Esophagus (tissue), 2 donors: Measurements from ENCODE around the gene RASAL1. TPM values are rescaled to one million over a fixed set of nuclear protein-coding genes. Genes with fewer than 3 reads are reported as not detected.

ENCODE experiments used
- H3K27ac ChIP-seq, 2 donors: one replicate each; pipeline ENCODE4 v1.5.1; 2013; ENCODE audit warnings: low read depth in 2 of 2, mild to moderate bottlenecking in 2 of 2, inconsistent platforms in 1 of 2, low read length in 1 of 2, moderate library complexity in 1 of 2
- H3K27me3 ChIP-seq, 2 donors: one replicate each; pipeline ENCODE4 v1.6.1; 2013; ENCODE audit warnings: low read length in 2 of 2, control low read depth in 1 of 2, mild to moderate bottlenecking in 1 of 2; ENCODE audit not compliant: insufficient read depth in 2 of 2, control insufficient read depth in 1 of 2
- H3K36me3 ChIP-seq, 2 donors: one replicate each; pipeline ENCODE4 v1.6.1; 2013; ENCODE audit warnings: low read length in 1 of 2; ENCODE audit not compliant: control insufficient read depth in 2 of 2, insufficient read depth in 2 of 2
- H3K4me1 ChIP-seq, 2 donors: one replicate each; pipeline ENCODE4 v1.6.1; 2013; ENCODE audit warnings: low read length in 1 of 2; ENCODE audit not compliant: control insufficient read depth in 2 of 2, insufficient read depth in 2 of 2
- H3K4me3 ChIP-seq, 2 donors: one replicate each; pipeline ENCODE4 v1.5.1; 2013; ENCODE audit warnings: low read length in 2 of 2, mild to moderate bottlenecking in 2 of 2, low read depth in 1 of 2, moderate library complexity in 1 of 2
- H3K9me3 ChIP-seq, 2 donors: one replicate each; pipeline ENCODE4 v1.6.1; 2013; ENCODE audit warnings: mild to moderate bottlenecking in 2 of 2, low read depth in 1 of 2, low read length in 1 of 2, moderate library complexity in 1 of 2; ENCODE audit not compliant: control insufficient read depth in 2 of 2, insufficient read depth in 1 of 2
- WGBS, 2 donors: extraction: QIAGEN DNeasy Blood & Tissue Kit; methylation state at CpG; one replicate each; pipeline ENCODE4 v1.1.7; 2013; 5-methylcytosine and 5-hydroxymethylcytosine counted together
- polyA plus RNA-seq, 2 donors: library from polyadenylated mRNA; stranded (reverse); fragments of 200-250 nt; gene quantifications; one replicate each; pipeline ENCODE4 v1.2.3, GENCODE V29; 2013
- donor health status: healthy with polysubstance abuse.
- donor health status: Bipolar disorder and iron deficiency.

RASAL1 gene
- polyA plus RNA-seq, 2 donors, result 43.4 to 52.7 TPM

- Histone ChIP-seq H3K9me3 (no peaks in the 10 kb centered on the region), H3K27ac (no peak overlapping the region), H3K4me3 (no peak overlapping the region), H3K27me3 (no peaks in the 10 kb centered on the region), H3K36me3 (peaks cover 0 to 2% of the 10 kb centered on the region in 2 donors), H3K4me1 (peaks cover 0 to 2% of the 10 kb centered on the region in 2 donors)
- WGBS, 2 donors, result 77 to 78% methylated on average over 39 of the region's 39 CpGs
Observed at GRCh38 chr12:113112043-113112899, 23.3 kb downstream of the RASAL1 start.

- Histone ChIP-seq H3K27ac (no peak overlapping the region), H3K36me3 (peaks cover 0 to 2% of the 10 kb centered on the region in 2 donors), H3K4me1 (peaks cover 0 to 2% of the 10 kb centered on the region in 2 donors), H3K4me3 (no peak overlapping the region), H3K27me3 (no peaks in the 10 kb centered on the region), H3K9me3 (no peaks in the 10 kb centered on the region)
- WGBS, 2 donors, result 89 to 90% methylated on average over 3 of the region's 3 CpGs
Observed at GRCh38 chr12:113111247-113111646, 24.3 kb downstream of the RASAL1 start.

GRCh38 chr12:113109872-113110599 lies 25.5 kb downstream of the RASAL1 start:
- Histone ChIP-seq H3K27me3 (no peaks in the 10 kb centered on the region), H3K27ac (no peak overlapping the region), H3K4me1 (peaks cover 0 to 2% of the 10 kb centered on the region in 2 donors), H3K36me3 (peaks cover 0 to 2% of the 10 kb centered on the region in 2 donors), H3K4me3 (no peak overlapping the region), H3K9me3 (no peaks in the 10 kb centered on the region)
- WGBS, 2 donors, result 47 to 58% methylated on average over 7 of the region's 7 CpGs

DNA sequence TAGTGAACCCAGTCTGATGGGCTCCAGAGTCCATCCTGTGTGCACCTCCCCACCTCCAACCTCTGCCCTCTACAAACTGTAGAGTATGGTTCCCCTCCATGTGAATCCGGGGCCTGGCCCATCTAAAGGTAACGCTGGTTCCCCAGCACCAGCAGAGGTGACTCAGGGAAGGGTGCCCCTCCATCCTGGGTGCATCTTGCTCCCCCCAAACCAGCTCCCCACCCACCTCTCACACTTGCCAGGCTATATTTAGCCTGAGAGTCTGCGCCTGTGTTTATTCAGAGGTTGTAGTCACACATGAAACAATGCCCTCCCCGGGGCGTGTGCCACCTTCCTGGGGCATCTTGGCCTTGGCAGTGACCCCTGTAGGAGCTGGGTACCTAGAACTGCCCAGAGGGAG lies 26.2 kb downstream of the RASAL1 start:
- H3K27ac ChIP-seq, result no peak overlapping the region
- WGBS, 2 donors, result 60 to 67% methylated on average over 5 of the region's 5 CpGs
- no peak overlapping the region for H3K4me3 ChIP-seq
- no peaks in the 10 kb centered on the region for H3K9me3 ChIP-seq
- H3K27me3 ChIP-seq, result no peaks in the 10 kb centered on the region
- H3K36me3 ChIP-seq, result no peaks in the 10 kb centered on the region
- H3K4me1 ChIP-seq, result peaks cover 0 to 2% of the 10 kb centered on the region in 2 donors

GRCh38 chr12:113108308-113108707 lies 27.3 kb downstream of the RASAL1 start:
- Histone ChIP-seq H3K27ac (no peak overlapping the region), H3K36me3 (peaks cover 0 to 3% of the 10 kb centered on the region in 2 donors), H3K27me3 (no peaks in the 10 kb centered on the region), H3K4me3 (no peak overlapping the region), H3K9me3 (no peaks in the 10 kb centered on the region), H3K4me1 (peaks cover 0 to 5% of the 10 kb centered on the region in 2 donors)
- 95 to 97% methylated on average over 4 of the region's 4 CpGs for WGBS, 2 donors

GRCh38 chr12:113106361-113106760 lies 29.2 kb downstream of the RASAL1 start:
- H3K9me3 ChIP-seq, result no peaks in the 10 kb centered on the region
- no peak overlapping the region for H3K27ac ChIP-seq
- no peaks in the 10 kb centered on the region for H3K27me3 ChIP-seq
- peaks cover 0 to 3% of the 10 kb centered on the region in 2 donors for H3K36me3 ChIP-seq
- no peak overlapping the region for H3K4me3 ChIP-seq
- peaks cover 0 to 5% of the 10 kb centered on the region in 2 donors for H3K4me1 ChIP-seq
- 65 to 83% methylated on average over 1 of the region's 1 CpG for WGBS, 2 donors

DNA sequence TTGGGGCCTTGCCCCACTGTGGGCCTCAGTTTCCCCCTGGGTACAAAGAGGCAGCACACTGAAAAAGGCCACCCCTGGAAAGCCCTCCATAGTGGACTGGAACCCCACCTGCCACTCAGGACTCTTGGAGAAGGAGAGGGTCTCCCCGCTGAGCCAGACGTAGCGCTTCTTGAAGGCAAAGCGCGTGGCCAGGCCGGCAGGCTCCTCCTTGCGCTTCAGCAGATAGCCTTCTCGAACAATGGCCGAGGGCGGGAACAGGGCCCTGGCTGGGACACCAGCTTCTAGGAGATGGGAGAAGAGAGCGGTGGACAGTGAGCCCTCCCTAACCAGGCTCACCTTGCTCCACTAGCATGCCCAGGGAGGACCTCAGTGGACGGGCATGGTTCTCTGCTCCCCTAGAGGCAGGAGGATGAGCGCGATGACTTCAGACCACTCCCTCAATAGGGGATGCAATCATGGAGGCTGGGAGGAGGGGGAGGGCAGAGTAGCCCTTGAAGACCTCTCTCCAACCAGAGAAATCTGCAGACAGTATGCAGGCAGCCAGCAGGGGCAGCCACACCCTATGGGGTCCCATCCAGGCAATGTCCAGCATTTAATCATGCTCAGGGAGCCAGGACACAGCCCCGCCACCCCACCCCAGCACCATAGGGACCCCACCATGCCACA lies 29.8 kb downstream of the RASAL1 start:
- WGBS, 2 donors, result 85 to 93% methylated on average over 15 of the region's 15 CpGs
- peaks cover 0 to 5% of the 10 kb centered on the region in 2 donors for H3K4me1 ChIP-seq

GRCh38 chr12:113104953-113105510 lies 30.5 kb downstream of the RASAL1 start:
- 83 to 84% methylated on average over 13 of the region's 13 CpGs for WGBS, 2 donors

More for the DNA sequence above, 29.8 kb downstream of the RASAL1 start:
- H3K27me3 ChIP-seq, result no peaks in the 10 kb centered on the region
- H3K9me3 ChIP-seq, result no peaks in the 10 kb centered on the region
- H3K4me3 ChIP-seq, result no peak overlapping the region
- H3K36me3 ChIP-seq, result peaks cover 0 to 3% of the 10 kb centered on the region in 2 donors
- H3K27ac ChIP-seq, result no peak overlapping the region

More at GRCh38 chr12:113104953-113105510, 30.5 kb downstream of the RASAL1 start:
- Histone ChIP-seq H3K4me1 (peaks cover 0 to 5% of the 10 kb centered on the region in 2 donors), H3K36me3 (peaks cover 0 to 3% of the 10 kb centered on the region in 2 donors), H3K27me3 (no peaks in the 10 kb centered on the region), H3K27ac (no peak overlapping the region), H3K4me3 (no peak overlapping the region), H3K9me3 (no peaks in the 10 kb centered on the region)
